Transverse colon (tissue), 4 donors: ENCODE measurements around the gene ST3GAL3. TPM values are rescaled to one million over a fixed set of nuclear protein-coding genes. Genes with fewer than 3 reads are reported as not detected.

Experiments used
- DNase-seq: peaks from one replicate; pipeline ENCODE4 v3.0.0-alpha.2; 2019
- H3K27ac ChIP-seq, 4 donors: fragments of 200-600 bp; sonication (generic); 2 replicates each; pipeline ENCODE4 v1.5.1; 2016 to 2018; ENCODE audit warnings: inconsistent platforms in 4 of 4
- H3K27me3 ChIP-seq: fragments of 200-600 bp; sonication (generic); 2 replicates; pipeline ENCODE4 v1.5.1; 2017; ENCODE audit warnings: inconsistent platforms
- H3K36me3 ChIP-seq, 4 donors: fragments of 200-600 bp; sonication (generic); 2 replicates each; pipeline ENCODE4 v1.5.1; 2017 to 2019; ENCODE audit warnings: inconsistent platforms in 4 of 4
- H3K4me1 ChIP-seq, 4 donors: fragments of 200-600 bp; sonication (generic); 2 replicates each; pipeline ENCODE4 v1.5.1; 2017 to 2020; ENCODE audit warnings: inconsistent platforms in 4 of 4
- H3K4me3 ChIP-seq, 4 donors: fragments of 200-600 bp; sonication (generic); 1 replicate in 1 of 4; 2 replicates in 3 of 4; pipeline versions ENCODE4 v1.5.1 to v1.6.1; 2017 to 2019; ENCODE audit warnings: inconsistent platforms in 4 of 4
- H3K9me3 ChIP-seq, 2 donors: fragments of 200-600 bp; sonication (generic); 2 replicates each; pipeline ENCODE4 v1.5.1; 2017 to 2019; ENCODE audit warnings: inconsistent platforms in 2 of 2
- EP300 ChIP-seq: sonication (generic); formaldehyde crosslinking; IDR thresholded peaks from one replicate; pipeline ENCODE4 v1.6.1; 2017; ENCODE audit warnings: antibody characterized with exemption, low read depth
- POLR2A ChIP-seq: fragments of 450-650 bp; IDR thresholded peaks from one replicate; pipeline ENCODE4 v1.6.1; 2016; ENCODE audit warnings: antibody characterized with exemption, mild to moderate bottlenecking, moderate library complexity
- POLR2AphosphoS5 ChIP-seq, 3 donors: sonication (generic); formaldehyde crosslinking; IDR thresholded peaks; one replicate each; pipeline ENCODE4 v1.6.1; 2016; ENCODE audit warnings: antibody characterized with exemption in 3 of 3
- WGBS, 2 donors: methylation state at CpG; one replicate each; pipeline ENCODE4 v1.1.5; 2018; ENCODE audit warnings: low coverage in 1 of 2; 5-methylcytosine and 5-hydroxymethylcytosine counted together
- in situ Hi-C, 4 donors: fragments of 200-750 bp; cut with MboI; loops; one replicate each; pipeline versions ENCODE4 v1.15.0 to v1.15.1; 2017; ENCODE audit warnings: low sequenced_read_pairs in 3 of 4, low pct_ligation_motif_present in 1 of 4, low pct_unique_long_range_greater_than_20kb in 1 of 4
- intact Hi-C: fragments of 100-400 bp; cut with DNase I; formaldehyde crosslinking; loops from one replicate; pipeline ENCODE4 v1.15.1; 2023; ENCODE audit warnings: low total_unique reads
- total RNA-seq, 4 donors: library from RNA; depleted of rRNA; stranded (reverse); fragments of >200 nt; gene quantifications; one replicate each; pipeline ENCODE4 v1.1.0, GENCODE V29; 2016
- TF ChIP-seq, protein P1 (sequence below), 5 experiments: fragments of 200-600 bp in 3 of 5; fragments of 450-650 bp in 2 of 5; sonication (generic) in 3 of 5; IDR thresholded peaks; 1 replicate in 2 of 5; 2 replicates in 3 of 5; pipeline ENCODE4 v1.5.1; 2016 to 2017; ENCODE audit warnings: antibody characterized with exemption in 5 of 5, inconsistent platforms in 3 of 5, mild to moderate bottlenecking in 2 of 5, moderate library complexity in 1 of 5

ST3GAL3 gene
- total RNA-seq, 4 donors from 2014 or later, result 4.8 to 23.9 (median 9.7) TPM

DNA sequence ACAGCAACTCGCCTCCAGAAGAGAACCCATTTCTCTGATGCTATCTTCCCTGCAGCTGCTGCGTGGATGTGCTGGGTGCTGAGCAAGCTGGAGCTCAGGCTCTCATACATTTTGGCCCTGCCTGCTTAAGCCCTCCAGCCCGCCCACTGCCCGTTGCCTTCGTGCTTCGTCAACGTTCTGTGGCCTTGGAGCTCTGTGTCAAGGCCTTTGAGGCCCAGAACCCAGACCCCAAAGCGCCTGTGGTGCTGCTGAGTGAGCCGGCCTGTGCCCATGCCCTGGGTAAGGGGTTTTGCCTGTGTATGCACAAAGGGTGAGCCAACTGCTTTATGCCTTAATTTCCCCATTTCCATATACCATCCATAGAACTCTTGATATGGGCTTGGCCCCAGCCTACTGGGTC lies 263.6 kb downstream of the ST3GAL3 start:
- Histone ChIP-seq H3K27ac (no peak overlapping the region), H3K27me3 (no peaks in the 10 kb centered on the region), H3K36me3 (no peaks in the 10 kb centered on the region), H3K4me3 (peak overlapping the region in 2 of 4 donors; percentile 73 to 89), H3K4me1 (peaks cover 16 to 27% (median 23%) of the 10 kb centered on the region in 4 donors), H3K9me3 (no peaks in the 10 kb centered on the region)
- no peak for TF ChIP-seq EP300
- TF ChIP-seq POLR2A, result no peak
- no peak for TF ChIP-seq POLR2AphosphoS5 (IDR thresholded peaks at IDR 0.05)
- TF ChIP-seq, protein P1, sequence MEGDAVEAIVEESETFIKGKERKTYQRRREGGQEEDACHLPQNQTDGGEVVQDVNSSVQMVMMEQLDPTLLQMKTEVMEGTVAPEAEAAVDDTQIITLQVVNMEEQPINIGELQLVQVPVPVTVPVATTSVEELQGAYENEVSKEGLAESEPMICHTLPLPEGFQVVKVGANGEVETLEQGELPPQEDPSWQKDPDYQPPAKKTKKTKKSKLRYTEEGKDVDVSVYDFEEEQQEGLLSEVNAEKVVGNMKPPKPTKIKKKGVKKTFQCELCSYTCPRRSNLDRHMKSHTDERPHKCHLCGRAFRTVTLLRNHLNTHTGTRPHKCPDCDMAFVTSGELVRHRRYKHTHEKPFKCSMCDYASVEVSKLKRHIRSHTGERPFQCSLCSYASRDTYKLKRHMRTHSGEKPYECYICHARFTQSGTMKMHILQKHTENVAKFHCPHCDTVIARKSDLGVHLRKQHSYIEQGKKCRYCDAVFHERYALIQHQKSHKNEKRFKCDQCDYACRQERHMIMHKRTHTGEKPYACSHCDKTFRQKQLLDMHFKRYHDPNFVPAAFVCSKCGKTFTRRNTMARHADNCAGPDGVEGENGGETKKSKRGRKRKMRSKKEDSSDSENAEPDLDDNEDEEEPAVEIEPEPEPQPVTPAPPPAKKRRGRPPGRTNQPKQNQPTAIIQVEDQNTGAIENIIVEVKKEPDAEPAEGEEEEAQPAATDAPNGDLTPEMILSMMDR (IDR thresholded peaks at IDR 0.05), result no peak
- 86% methylated on average over 9 of the region's 9 CpGs; no CpG with 5 or more reads in 1 of the 2 donors for WGBS, 2 donors
- in situ Hi-C loops (no loop called here), intact Hi-C loops (no loop called here)
- DNase-seq, result no peak

DNA sequence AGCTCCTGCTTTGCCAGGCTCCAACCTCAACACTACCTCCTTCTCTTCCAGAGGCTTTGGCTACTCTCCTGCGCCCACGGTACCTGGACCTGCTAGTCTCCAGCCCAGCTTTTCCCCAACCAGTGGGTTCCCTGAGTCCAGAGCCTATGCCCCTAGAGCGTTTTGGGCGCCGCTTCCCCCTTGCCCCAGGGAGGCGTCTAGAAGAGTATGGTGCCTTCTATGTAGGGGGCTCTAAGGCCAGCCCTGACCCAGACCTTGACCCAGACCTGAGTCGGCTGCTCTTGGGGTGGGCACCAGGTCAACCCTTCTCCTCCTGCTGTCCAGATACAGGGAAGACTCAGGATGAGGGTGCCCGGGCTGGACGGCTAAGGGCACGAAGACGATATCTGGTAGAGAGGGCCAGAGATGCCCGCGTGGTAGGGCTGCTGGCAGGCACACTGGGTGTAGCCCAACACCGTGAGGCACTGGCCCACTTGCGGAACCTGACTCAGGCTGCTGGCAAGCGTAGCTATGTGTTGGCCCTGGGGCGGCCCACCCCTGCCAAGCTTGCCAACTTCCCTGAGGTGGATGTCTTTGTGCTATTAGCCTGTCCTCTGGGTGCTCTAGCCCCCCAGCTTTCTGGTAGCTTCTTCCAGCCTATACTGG lies 264.1 kb downstream of the ST3GAL3 start:
- Histone ChIP-seq H3K4me1 (peaks cover 21 to 32% (median 28%) of the 10 kb centered on the region in 4 donors), H3K27me3 (no peaks in the 10 kb centered on the region), H3K36me3 (no peaks in the 10 kb centered on the region), H3K27ac (no peak overlapping the region), H3K9me3 (no peaks in the 10 kb centered on the region), H3K4me3 (no peak overlapping the region)
- intact Hi-C loops, result no loop called here
- DNase-seq, result no peak
- WGBS, 2 donors, result 97 to 100% methylated on average over 1 to 17 of the region's 17 CpGs
- TF ChIP-seq, protein P1 (IDR thresholded peaks at IDR 0.05), result no peak
- TF ChIP-seq POLR2A, result no peak
- TF ChIP-seq EP300, result no peak
- TF ChIP-seq POLR2AphosphoS5 (IDR thresholded peaks at IDR 0.05), result no peak
- in situ Hi-C loops, result no loop called here

DNA sequence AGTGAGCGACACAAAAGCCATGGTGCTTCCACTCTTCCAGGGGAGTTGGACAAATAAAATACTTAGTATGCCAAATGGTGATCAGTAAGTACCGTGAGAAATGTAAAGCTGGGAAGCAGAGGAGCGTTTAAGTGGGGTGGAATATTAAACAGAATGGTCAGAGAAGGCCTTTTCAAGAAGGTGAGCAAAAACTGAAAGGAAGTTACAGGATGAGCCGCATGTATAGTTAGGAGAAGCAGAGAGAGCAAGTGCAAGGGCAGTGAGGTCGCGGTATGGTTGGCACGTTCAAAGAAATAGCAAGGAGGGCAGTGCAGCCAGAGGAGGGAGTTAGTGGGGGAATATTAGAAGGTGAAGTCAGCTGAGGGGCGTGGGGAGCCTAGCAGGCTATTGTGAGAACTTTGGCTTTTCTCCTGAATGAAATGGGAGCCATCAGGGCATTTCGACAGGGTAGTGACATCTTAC lies 266.7 kb downstream of the ST3GAL3 start:
- intact Hi-C loops, result no loop called here
- in situ Hi-C loops, result no loop called here
- Histone ChIP-seq H3K9me3 (no peaks in the 10 kb centered on the region), H3K36me3 (peaks cover 0 to 5% (median 0%) of the 10 kb centered on the region in 4 donors), H3K4me1 (peaks cover 38 to 52% (median 47%) of the 10 kb centered on the region in 4 donors), H3K27me3 (no peaks in the 10 kb centered on the region), H3K4me3 (peak overlapping the region; percentile 60 to 97 (median 94)), H3K27ac (peak overlapping the region; percentile 90 to 96 (median 96))
- no peak for DNase-seq
- TF ChIP-seq EP300 (no peak), POLR2AphosphoS5 (IDR thresholded peaks at IDR 0.05) (no peak), POLR2A (no peak)
- TF ChIP-seq, protein P1 (IDR thresholded peaks at IDR 0.05), result no peak
- 30 to 32% methylated on average over 7 to 9 of the region's 9 CpGs for WGBS, 2 donors

DNA sequence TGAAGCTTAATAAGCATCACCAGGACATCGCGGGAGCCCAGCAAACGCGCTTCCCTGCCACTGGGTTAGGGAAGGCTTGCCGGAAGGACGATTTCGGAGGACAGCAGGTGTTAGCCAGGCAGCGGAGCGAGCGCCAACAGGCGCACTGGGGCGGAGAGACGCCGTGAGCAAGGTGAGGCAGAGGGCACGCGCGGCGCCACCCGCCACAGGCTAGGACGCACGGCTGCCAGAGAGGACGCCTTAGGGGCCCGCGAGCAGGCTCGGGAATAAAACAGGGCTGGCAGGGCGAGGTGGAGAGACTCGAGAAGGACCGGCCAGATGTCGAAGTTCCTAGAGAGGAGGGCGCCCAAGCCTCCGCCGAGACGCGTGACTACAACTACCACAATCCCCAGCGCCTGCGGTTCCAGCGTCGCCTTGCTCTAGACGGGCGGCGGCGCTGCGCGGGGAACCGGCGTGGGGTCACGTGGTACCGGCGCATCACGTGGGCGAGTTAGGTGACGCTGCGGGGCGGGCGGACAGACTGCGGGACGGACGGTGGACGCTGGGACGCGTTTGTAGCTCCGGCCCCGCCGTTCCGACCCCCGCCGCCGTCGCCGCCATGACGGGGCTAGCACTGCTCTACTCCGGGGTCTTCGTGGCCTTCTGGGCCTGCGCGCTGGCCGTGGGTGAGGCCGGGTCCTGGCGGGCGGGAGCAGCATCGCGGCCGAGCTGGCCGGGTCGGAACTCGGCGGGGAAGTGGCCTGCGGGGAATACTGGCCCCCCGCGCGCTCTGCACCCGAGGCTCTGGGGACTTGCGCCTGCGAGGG lies 267.3 kb downstream of the ST3GAL3 start, which contains the start of gene ATP6V0B:
TSS of gene ATP6V0B (plus strand) at position 518 of the 806 bp plus-strand sequence. CDS start at position 599, 81 bp downstream.
- in situ Hi-C loops, result no loop called here
- intact Hi-C loops, result no loop called here
- H3K4me1 ChIP-seq, result peaks cover 38 to 52% (median 48%) of the 10 kb centered on the region in 4 donors

More for the DNA sequence above, 267.3 kb downstream of the ST3GAL3 start, which contains the start of gene ATP6V0B:
- Histone ChIP-seq H3K36me3 (peaks cover 0 to 5% (median 0%) of the 10 kb centered on the region in 4 donors), H3K9me3 (no peaks in the 10 kb centered on the region), H3K4me3 (peak within 1 kb of the TSS; percentile 60 to 97 (median 94)), H3K27me3 (no peaks in the 10 kb centered on the region), H3K27ac (peak within 1 kb of the TSS; percentile 90 to 96 (median 96))
- peak; percentile 97 for TF ChIP-seq POLR2AphosphoS5 (IDR thresholded peaks at IDR 0.05)
- TF ChIP-seq EP300, result no peak
- TF ChIP-seq, protein P1 (IDR thresholded peaks at IDR 0.05), result peak; percentile 9 to 82 (median 24)
- peak; percentile 94 for TF ChIP-seq POLR2A
- 0% methylated on average over 66 of the region's 93 CpGs; no CpG with 5 or more reads in 1 of the 2 donors for WGBS, 2 donors
- peak; percentile 98 for DNase-seq
